T-helper 17 cell (primary cell): ENCODE results near the gene TFAP2A. TPM values are rescaled to one million over a fixed set of nuclear protein-coding genes. Genes with fewer than 3 reads are reported as not detected.

Experiments
- ATAC-seq: fragments of 150-1000 bp; cut with Tn5 transposase; 2 replicates; pipeline ENCODE4 v1.10.0; 2021; ENCODE audit warnings: mild to moderate bottlenecking, moderate library complexity
- DNase-seq, 3 donors: peaks; one replicate each; pipeline versions ENCODE4 v3.0.0 to v3.0.0-alpha.2; 2020 to 2021
- H3K9me3 ChIP-seq: one replicate; pipeline ENCODE4 v1.7.0; 2013; ENCODE audit warnings: low read length, mild to moderate bottlenecking; ENCODE audit not compliant: control insufficient read depth, poor library complexity, severe bottlenecking
- H3K27ac Mint-ChIP-seq: one replicate; pipeline ENCODE4 v1.8.0; 2022; ENCODE audit warnings: mild to moderate bottlenecking, moderate library complexity, mixed read lengths
- H3K27me3 Mint-ChIP-seq: one replicate; pipeline ENCODE4 v1.8.0; 2022; ENCODE audit warnings: mixed read lengths
- H3K36me3 Mint-ChIP-seq: one replicate; pipeline ENCODE4 v1.8.0; 2022; ENCODE audit warnings: low read depth, mixed read lengths
- H3K4me1 Mint-ChIP-seq: one replicate; pipeline ENCODE4 v1.8.0; 2022; ENCODE audit warnings: mild to moderate bottlenecking, mixed read lengths
- H3K4me3 Mint-ChIP-seq: one replicate; pipeline ENCODE4 v1.8.0; 2022; ENCODE audit warnings: mild to moderate bottlenecking, moderate library complexity, mixed read lengths
- total RNA-seq, 4 donors: library from RNA in 2 of 4; stranded (reverse) in 2 of 4; gene quantifications; one replicate each; pipeline ENCODE4 v1.2.3 and lab custom pipeline; 2022 to 2026

The TFAP2A gene
- total RNA-seq, 2 donors from 2014 or later = 0.18 to 0.40 TPM

GRCh38 chr6:10441004-10441654 lies 26.3 kb upstream of the TFAP2A start:
- DNase-seq (no peak), ATAC-seq (no peak)
- Mint-ChIP-seq H3K27me3 (peaks cover 40% of the 10 kb centered on the region), H3K36me3 (no peaks in the 10 kb centered on the region), H3K4me3 (no peak overlapping the region), H3K27ac (no peak overlapping the region), H3K4me1 (no peaks in the 10 kb centered on the region)
- no peaks in the 10 kb centered on the region for H3K9me3 ChIP-seq

- H3K4me3 Mint-ChIP-seq = no peak overlapping the region
- peaks cover 36% of the 10 kb centered on the region for H3K27me3 Mint-ChIP-seq
- H3K9me3 ChIP-seq = no peaks in the 10 kb centered on the region
- H3K27ac Mint-ChIP-seq = no peak overlapping the region
- ATAC-seq (no peak), DNase-seq (no peak)
- peaks cover 4% of the 10 kb centered on the region for H3K4me1 Mint-ChIP-seq
- peaks cover 2% of the 10 kb centered on the region for H3K36me3 Mint-ChIP-seq
Measured at GRCh38 chr6:10437891-10438290, 23.0 kb upstream of the TFAP2A start.

- no peak overlapping the region for H3K27ac Mint-ChIP-seq
- DNase-seq (no peak), ATAC-seq (no peak)
- H3K36me3 Mint-ChIP-seq = peaks cover 2% of the 10 kb centered on the region
- H3K9me3 ChIP-seq = no peaks in the 10 kb centered on the region
- peaks cover 4% of the 10 kb centered on the region for H3K4me1 Mint-ChIP-seq
- H3K27me3 Mint-ChIP-seq = peaks cover 33% of the 10 kb centered on the region
- H3K4me3 Mint-ChIP-seq = no peak overlapping the region
Measured at GRCh38 chr6:10434235-10434634, 19.4 kb upstream of the TFAP2A start.

GRCh38 chr6:10433322-10433721 lies 18.4 kb upstream of the TFAP2A start:
- Mint-ChIP-seq H3K27me3 (peaks cover 35% of the 10 kb centered on the region), H3K36me3 (peaks cover 2% of the 10 kb centered on the region), H3K27ac (no peak overlapping the region), H3K4me1 (peaks cover 4% of the 10 kb centered on the region), H3K4me3 (no peak overlapping the region)
- no peak for ATAC-seq
- H3K9me3 ChIP-seq = no peaks in the 10 kb centered on the region
- DNase-seq = no peak

- H3K27ac Mint-ChIP-seq = no peak overlapping the region
- ATAC-seq = no peak
- DNase-seq = no peak
- H3K36me3 Mint-ChIP-seq = peaks cover 2% of the 10 kb centered on the region
- H3K4me1 Mint-ChIP-seq = peaks cover 6% of the 10 kb centered on the region
- no peak overlapping the region for H3K4me3 Mint-ChIP-seq
- H3K9me3 ChIP-seq = no peaks in the 10 kb centered on the region
- peaks cover 45% of the 10 kb centered on the region for H3K27me3 Mint-ChIP-seq
Measured at GRCh38 chr6:10431423-10432164, 16.7 kb upstream of the TFAP2A start.

GRCh38 chr6:10429638-10430427 lies 15.0 kb upstream of the TFAP2A start:
- H3K27ac Mint-ChIP-seq = no peak overlapping the region
- peaks cover 5% of the 10 kb centered on the region for H3K36me3 Mint-ChIP-seq
- peaks cover 7% of the 10 kb centered on the region for H3K4me1 Mint-ChIP-seq
- ATAC-seq = peak; percentile 18
- H3K27me3 Mint-ChIP-seq = peaks cover 52% of the 10 kb centered on the region
- DNase-seq = no peak
- H3K9me3 ChIP-seq = no peaks in the 10 kb centered on the region
- no peak overlapping the region for H3K4me3 Mint-ChIP-seq

- no peak for ATAC-seq
Measured at GRCh38 chr6:10426781-10427279, 12.0 kb upstream of the TFAP2A start.

GRCh38 chr6:10425975-10426780 lies 11.3 kb upstream of the TFAP2A start:
- Mint-ChIP-seq H3K36me3 (peaks cover 6% of the 10 kb centered on the region), H3K4me3 (no peak overlapping the region), H3K4me1 (peaks cover 7% of the 10 kb centered on the region), H3K27ac (no peak overlapping the region), H3K27me3 (peaks cover 74% of the 10 kb centered on the region)
- no peak for DNase-seq
- no peaks in the 10 kb centered on the region for H3K9me3 ChIP-seq
- no peak for ATAC-seq

More at GRCh38 chr6:10426781-10427279, 12.0 kb upstream of the TFAP2A start:
- no peak overlapping the region for H3K27ac Mint-ChIP-seq
- no peak for DNase-seq
- peaks cover 68% of the 10 kb centered on the region for H3K27me3 Mint-ChIP-seq
- H3K4me3 Mint-ChIP-seq = no peak overlapping the region
- no peaks in the 10 kb centered on the region for H3K9me3 ChIP-seq
- H3K36me3 Mint-ChIP-seq = peaks cover 6% of the 10 kb centered on the region
- peaks cover 7% of the 10 kb centered on the region for H3K4me1 Mint-ChIP-seq

GRCh38 chr6:10425176-10425974 lies 10.5 kb upstream of the TFAP2A start:
- H3K9me3 ChIP-seq = no peaks in the 10 kb centered on the region
- Mint-ChIP-seq H3K27ac (no peak overlapping the region), H3K4me3 (no peak overlapping the region), H3K4me1 (peaks cover 7% of the 10 kb centered on the region), H3K27me3 (peaks cover 76% of the 10 kb centered on the region), H3K36me3 (peaks cover 6% of the 10 kb centered on the region)
- DNase-seq (no peak), ATAC-seq (no peak)

GRCh38 chr6:10424040-10424439 lies 9.2 kb upstream of the TFAP2A start:
- peaks cover 7% of the 10 kb centered on the region for H3K4me1 Mint-ChIP-seq
- DNase-seq (no peak), ATAC-seq (no peak)
- peaks cover 70% of the 10 kb centered on the region for H3K27me3 Mint-ChIP-seq
- H3K9me3 ChIP-seq = no peaks in the 10 kb centered on the region
- H3K36me3 Mint-ChIP-seq = peaks cover 6% of the 10 kb centered on the region
- H3K27ac Mint-ChIP-seq = no peak overlapping the region
- H3K4me3 Mint-ChIP-seq = no peak overlapping the region

GRCh38 chr6:10422737-10423034 lies 7.8 kb upstream of the TFAP2A start:
- DNase-seq (no peak), ATAC-seq (no peak)
- H3K36me3 Mint-ChIP-seq = peaks cover 6% of the 10 kb centered on the region
- no peak overlapping the region for H3K27ac Mint-ChIP-seq
- no peak overlapping the region for H3K4me3 Mint-ChIP-seq
- H3K9me3 ChIP-seq = no peaks in the 10 kb centered on the region
- peaks cover 81% of the 10 kb centered on the region for H3K27me3 Mint-ChIP-seq
- peaks cover 7% of the 10 kb centered on the region for H3K4me1 Mint-ChIP-seq
